SW 1271 (cell line): Measurements from ENCODE around the gene MRPL11.
"Not testable (repeated sequence)": the region's sequence is repeated elsewhere in the genome, so short reads cannot be mapped to it uniquely, and the experiment has no call there.

Experiments
- DNase-seq, 2 experiments: peaks; one replicate each; lab custom pipeline; 2025; lab: John Stamatoyannopoulos, UW

MRPL11 gene

GRCh38 chr11:66467034-66467659 is 28.5 kb upstream of the MRPL11 start:
- DNase-seq = no peak

DNA sequence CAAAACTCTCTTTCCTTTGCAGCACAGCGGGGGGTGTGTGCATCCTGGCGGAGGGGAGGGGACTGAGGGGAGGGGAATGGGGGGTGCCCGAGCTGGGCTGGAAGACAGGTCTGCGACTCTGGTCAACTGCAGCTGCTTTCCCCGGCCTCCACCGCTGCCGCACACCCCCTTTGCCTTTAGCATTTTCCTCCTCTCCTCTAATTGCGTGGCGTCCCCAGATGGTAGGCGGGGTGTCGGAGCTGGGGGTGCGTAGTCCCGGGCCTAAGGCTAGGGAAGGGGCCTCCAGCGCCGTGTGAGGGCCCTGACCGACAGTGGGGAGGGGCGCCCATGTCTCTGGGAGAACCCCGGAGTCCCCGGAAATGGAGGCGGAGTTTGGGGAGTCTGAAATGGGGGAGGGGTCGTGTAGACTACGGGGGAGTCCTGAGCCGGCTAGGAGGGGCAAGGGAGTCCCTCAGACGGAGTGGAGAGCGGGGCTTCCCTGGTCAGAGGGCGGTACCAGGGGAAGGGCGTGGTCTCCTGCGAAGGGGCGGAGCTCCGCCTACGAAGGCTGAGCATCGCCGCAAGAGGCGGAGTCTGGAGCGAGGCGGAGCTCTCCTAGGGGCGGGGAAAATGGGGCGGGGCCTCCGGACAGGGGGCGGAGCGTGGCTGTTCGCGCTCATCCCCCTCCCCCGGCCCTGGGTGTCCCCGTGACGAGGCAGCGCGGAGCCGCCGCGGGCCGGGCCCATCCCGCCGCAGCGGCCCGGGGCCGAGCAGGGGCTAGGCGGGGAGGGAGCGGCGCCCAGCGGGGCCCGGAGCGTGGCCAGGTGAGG is 27.8 kb upstream of the MRPL11 start, which contains the start of gene PELI3:
Gene PELI3 (plus strand): TSS at position 681 of the 809 bp plus-strand sequence. CDS start 1,224 bp downstream, outside the sequence.
- DNase-seq = peak in 1 of 2 experiments; percentile 72

DNA sequence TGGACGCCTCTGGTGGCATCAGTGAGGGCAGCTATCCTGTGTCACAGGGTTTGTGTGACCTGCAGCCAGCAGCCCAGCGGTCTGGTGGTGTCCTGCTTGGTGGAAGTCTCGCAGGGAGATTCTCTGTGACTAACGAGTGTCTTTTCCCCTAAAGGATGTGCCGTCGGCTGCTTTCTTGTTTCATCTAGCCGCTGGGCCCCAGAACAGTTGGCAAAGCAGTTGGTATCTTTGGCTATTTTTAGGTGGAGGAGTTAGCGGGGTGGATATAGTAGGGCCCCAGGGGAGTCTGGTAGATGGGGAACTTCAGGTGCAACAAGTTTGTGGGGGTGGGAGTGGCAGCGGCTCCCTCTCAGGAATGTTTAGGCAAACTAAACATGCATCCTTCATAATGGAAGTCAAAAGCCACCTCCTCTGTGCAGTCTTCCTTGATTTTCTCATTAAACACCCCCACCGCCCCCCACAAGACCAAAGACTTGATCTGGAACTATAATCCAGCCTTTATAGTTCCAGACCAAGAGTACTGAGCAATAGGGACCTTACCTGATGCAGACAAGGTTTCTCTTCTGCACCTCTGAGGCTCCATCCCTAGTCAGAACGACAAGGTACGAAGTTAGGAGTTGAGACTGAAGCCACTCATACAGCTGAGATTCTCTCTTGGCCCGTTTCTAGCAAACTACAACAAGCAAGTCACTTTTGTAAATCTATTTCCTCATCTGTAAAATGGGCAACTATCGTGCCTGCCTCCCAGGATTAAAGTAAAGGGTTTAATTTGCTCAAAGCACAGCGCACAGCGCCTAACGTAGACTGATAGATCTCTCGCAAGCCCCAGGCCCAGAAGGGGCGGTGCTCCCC is 27.0 kb upstream of the MRPL11 start:
- DNase-seq = no peak

- DNase-seq = no peak
These were observed 26.3 kb upstream of the MRPL11 start for GRCh38 chr11:66464916-66465315.

DNA sequence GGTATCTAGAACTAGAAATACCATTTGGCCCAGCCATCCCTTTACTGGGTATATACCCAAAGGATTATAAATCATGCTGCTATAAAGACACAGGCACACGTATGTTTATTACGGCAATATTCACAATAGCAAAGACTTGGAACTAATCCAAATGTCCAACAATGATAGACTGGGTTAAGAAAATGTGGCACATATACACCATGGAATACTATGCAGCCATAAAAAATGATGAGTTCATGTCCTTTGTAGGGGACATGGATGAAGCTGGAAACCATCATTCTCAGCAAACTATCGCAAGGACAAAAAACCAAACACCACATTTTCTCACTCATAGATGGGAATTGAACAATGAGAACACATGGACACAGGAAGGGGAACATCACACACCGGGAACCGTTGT is 25.5 kb upstream of the MRPL11 start:
- not testable (repeated sequence) for DNase-seq

- DNase-seq = no peak
These were observed 24.3 kb upstream of the MRPL11 start for GRCh38 chr11:66462911-66463310.

DNA sequence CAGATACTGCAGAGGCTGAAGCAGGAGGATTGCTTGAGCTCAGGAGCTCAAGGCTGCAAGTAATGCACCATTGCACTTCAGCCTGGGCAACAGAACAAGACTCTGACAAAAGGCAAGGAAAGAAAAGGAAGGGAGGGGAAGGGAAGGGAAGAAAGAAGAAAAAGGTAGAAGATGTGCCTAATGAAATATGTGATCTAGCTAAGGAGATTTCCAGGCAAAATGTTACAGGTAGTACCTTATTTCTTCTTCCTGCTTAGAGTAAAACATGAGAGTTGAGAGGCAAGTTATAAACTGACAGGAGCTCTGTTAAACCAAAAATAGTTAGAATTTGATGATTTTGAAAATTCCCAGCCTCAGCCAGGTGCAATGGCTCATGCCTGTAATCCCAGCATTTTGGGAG is 23.4 kb upstream of the MRPL11 start:
- no peak for DNase-seq

DNA sequence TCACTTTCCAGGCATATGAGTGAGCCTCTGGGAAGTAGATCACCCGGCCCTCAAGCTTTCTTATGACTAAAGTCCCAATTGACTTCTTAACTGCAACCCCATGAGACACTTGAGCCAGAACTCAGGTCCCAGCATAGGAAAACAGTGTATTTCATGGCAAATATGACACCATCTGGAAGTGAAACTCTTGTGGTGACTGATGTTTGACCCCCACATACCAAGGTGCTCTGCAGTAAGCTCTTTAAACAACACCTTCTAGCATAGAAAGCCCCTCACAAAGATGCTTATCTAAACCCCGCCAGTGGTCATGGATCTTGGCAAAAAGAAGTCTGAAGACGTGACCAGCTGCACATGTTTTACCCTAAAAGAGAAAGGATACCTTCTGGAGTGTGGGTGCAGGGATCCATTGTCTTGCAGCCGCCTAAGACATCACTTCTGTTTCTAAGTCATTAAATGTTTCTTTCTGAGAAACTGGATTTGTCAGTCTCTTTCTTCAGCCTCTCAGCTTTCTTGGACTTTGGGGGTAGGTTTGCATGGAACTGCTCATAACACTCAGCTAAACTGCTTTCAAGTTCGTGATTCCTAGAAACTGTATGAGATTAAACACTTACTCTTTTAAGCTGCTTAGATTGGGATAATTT is 20.6 kb upstream of the MRPL11 start:
- no peak for DNase-seq

- no peak for DNase-seq
These were observed 19.2 kb upstream of the MRPL11 start for GRCh38 chr11:66457826-66458225.

DNA sequence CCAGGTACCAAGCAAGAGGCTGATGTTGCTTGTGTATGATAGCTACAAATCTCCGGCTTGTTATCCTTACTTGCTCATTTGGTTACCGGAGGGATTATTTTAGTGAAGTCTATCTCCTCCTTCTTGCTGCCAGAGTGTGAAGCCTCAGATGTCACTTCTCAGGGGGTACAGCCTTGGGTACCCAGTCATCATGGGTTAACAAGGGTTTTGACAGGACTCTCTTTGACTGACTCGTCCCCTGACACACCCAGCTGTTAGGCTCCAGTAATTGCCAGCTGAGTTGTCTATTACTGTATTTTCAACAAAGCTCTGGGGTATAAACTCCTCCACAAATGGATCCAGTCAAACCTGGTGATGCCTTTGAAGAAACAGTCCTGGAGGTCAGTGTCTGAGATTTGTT is 16.2 kb upstream of the MRPL11 start:
- DNase-seq = no peak

DNA sequence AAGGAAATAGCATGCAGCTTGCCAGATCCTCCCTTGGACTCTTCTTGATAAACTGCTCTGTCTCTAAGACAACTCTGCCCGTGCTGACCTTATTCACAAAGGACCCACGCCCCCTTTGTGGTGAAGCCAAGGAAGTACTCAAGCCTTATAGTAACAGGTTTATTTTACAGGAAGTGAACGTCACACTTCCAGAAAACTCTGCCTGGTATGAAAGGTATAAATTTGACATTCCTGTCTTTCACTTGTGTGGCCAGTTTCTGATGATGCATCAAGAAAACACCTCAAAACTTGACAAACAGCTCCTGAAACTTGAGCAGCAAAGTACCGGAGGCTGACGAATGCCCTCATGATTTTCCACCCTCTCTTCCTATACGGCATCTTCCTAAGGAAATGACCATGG is 15.6 kb upstream of the MRPL11 start:
- no peak for DNase-seq

DNA sequence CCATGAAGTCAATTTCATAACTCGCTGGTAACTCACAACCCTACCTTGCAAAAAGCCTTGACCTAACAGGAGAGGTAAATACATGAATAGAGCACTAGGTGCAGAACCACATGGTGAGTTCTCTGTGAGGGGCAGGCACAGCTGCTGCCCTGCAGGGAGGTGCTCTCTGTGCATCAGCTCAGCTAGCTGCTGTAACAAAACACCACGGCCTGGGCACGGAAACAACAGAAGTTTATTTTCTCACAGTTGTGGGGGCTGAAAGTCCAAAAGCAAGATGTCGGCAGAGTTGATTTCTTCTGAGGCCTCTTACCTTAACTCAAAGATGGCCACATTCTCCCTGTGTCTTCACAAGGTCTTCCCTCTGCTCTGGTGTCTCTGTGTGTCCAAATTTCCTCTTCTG is 13.0 kb upstream of the MRPL11 start:
- DNase-seq = no peak

DNA sequence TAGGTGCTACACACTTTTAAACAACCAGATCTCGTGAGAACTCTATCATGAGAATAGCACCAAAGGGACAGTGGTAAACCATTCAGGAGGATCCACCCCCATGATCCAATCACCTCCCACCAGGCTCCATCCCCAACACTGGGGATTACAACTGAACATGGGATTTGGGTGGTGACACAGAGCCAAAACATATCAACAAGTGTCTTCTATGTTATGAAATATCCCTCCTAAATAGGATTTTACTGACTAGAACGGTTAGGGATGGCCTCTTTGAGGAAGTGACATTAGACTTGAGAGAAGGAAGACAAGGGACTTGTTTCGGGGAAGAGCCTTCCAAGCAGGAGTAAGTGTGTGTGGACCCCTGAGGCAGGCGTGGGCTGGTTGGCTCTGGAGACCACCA is 11.9 kb upstream of the MRPL11 start:
- DNase-seq = no peak

GRCh38 chr11:66448523-66448922 is 9.9 kb upstream of the MRPL11 start:
- no peak for DNase-seq

DNA sequence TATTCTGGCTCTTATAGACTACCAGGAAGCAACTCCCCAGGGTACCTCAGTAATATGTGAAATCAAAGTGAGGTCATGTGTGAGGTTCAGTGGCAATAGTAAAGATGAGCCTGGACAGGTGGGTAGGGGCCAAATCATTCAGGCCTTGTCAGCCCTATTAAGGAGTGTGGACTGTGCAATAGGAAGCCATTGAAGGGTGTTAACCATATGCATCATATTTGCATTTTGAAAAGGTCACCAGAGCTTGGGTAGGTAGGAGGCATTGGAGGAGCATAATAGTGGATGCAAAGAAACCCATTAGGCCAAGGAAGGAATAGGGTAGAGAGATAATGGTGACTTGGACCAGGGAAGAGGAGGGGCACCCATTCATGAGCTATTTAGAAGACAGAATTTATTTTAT is 8.4 kb upstream of the MRPL11 start:
- no peak for DNase-seq

GRCh38 chr11:66443602-66444001 is 5.0 kb upstream of the MRPL11 start:
- no peak for DNase-seq

GRCh38 chr11:66440940-66441282 is 2.3 kb upstream of the MRPL11 start:
- not testable (repeated sequence) for DNase-seq

DNA sequence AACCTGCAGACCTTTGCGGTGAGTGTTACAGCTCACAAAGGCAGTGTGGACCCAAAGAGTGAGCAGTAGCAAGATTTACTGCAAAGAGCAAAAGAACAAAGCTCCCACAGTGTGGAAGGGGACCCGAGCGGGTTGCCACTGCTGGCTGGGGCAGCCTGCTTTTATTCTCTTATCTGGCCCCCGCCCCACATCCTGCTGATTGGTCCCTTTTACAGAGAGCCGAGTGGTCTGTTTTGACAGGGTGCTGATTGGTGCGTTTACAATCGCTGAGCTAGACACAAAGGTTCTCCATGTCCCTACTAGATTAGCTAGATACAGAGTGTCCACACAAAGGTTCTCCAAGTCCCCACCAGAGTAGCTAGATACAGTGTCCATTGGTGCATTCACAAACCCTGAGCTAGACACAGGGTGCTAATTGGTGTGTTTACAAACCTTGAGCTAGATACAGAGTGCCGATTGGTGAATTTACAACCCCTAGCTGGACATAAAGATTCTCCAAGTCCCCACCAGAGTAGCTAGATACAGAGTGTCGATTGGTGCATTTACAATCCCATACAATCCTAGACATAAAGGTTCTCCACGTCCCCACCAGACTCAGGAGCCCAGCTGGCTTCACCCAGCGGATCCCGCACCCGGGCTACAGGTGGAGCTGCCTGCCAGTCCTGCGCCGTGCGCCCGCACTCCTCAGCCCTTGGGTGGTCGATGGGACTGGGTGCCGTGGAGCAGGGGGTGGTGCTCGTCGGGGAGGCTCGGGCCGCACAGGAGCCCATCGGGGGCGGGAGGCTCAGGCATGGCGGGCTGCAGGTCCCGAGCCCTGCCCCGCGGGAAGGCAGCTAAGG is 1.7 kb upstream of the MRPL11 start:
- not testable (repeated sequence) for DNase-seq

- DNase-seq = no peak
These were observed 607 bp downstream of the MRPL11 start for GRCh38 chr11:66437979-66438503.

DNA sequence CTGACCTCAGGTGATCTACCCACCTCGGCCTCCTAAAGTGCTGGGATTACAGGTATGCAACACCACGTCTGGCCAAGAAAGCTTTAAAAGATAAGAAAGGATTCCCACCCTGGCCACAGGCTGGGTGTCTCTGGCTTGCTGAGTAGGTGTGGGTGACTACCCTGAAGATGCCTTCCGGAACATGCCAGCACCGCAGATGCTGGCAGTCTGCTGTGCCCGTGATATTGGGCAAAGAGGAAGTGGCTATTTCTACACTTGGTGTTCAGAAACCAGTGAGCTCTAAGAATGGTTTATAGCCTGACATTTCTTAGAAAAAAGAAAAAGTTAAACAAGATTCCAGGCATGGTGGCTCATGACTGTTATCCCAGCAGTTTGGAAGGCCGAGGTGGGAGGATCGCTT is 6.1 kb downstream of the MRPL11 start:
- DNase-seq = no peak

DNA sequence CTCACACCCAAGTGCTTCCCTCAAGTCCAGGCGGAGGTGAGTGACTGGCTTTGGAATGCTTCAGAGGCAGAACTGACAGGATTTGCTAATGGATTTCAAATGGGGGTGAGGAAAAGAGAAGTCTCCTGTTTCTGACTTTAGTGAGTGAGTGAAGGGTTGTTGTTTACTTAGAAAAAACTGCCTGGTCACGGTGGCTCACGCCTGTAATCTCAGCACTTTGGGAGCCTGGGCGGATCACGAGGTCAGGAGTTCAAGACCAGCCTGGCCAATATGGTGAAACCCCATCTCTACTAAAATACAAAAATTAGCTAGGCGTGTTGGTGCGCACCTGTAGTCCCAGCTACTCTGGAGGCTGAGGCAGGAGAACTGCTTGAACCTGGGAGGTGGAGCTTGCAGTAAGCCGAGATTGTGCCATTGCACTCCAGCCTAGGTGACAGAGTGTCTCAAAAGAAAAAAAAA is 6.7 kb downstream of the MRPL11 start:
- not testable (repeated sequence) for DNase-seq
